HG03175 (cell line): ENCODE results near the gene MARCHF2.
A peak's percentile ranks its signal among the peaks of the same experiment; 100 is the strongest.
"Not testable (repeated sequence)": the region's sequence is repeated elsewhere in the genome, so short reads cannot be mapped to it uniquely, and the experiment has no call there.

Source experiments
- ATAC-seq: cut with Tn5 transposase; IDR thresholded peaks from one replicate; pipeline ENCODE4 v1.9.1; 2021; ENCODE audit warnings: mild to moderate bottlenecking, moderate library complexity; ENCODE audit not compliant: unreplicated experiment

The MARCHF2 gene, protein sequence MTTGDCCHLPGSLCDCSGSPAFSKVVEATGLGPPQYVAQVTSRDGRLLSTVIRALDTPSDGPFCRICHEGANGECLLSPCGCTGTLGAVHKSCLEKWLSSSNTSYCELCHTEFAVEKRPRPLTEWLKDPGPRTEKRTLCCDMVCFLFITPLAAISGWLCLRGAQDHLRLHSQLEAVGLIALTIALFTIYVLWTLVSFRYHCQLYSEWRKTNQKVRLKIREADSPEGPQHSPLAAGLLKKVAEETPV

DNA sequence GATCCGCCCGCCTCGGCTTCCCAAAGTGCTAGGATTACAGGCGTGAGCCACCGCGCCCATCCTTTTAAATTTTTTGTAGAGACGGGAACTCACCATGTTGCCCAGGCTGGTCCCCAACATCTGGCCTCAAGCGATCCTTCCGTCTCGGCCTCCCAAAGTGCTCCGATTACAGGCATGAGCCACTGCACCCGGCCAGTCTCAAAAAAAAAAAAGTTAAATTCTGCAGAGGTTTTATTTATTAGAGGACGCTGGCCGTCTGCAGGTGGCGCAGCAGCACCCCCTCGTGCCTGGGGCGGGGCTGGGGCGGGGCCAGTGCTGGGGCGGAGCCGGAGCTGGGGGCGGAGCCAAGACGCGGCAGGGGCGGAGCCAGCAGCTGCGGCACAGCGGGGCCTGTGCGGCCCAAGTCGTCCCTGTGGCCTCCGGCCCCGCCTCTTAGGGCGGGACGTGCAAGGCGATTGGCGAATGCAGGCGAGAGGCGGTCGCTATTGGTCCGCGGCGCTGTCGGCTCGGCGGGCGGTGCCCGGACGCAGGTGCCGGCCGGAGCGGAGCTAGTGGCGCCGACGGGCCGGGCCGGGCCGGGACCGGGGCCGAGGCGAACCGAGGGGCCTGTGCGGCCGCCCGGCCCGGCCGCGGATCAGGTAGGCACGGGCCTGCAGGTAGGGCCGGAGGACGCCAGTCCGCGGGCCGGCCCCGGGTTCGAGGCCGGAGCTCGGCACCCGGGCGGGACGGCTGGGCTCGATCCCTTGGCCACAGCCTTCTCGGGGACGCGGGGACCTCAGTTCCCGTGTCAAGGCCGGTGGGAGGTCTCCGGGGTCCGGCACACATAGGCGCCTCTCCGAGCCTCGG is at the start of gene MARCHF2:
MARCHF2 (plus strand) TSS at position 523 of the 846 bp plus-strand sequence. CDS start 8,536 bp downstream, outside the sequence.
- peak; percentile 99 for ATAC-seq

DNA sequence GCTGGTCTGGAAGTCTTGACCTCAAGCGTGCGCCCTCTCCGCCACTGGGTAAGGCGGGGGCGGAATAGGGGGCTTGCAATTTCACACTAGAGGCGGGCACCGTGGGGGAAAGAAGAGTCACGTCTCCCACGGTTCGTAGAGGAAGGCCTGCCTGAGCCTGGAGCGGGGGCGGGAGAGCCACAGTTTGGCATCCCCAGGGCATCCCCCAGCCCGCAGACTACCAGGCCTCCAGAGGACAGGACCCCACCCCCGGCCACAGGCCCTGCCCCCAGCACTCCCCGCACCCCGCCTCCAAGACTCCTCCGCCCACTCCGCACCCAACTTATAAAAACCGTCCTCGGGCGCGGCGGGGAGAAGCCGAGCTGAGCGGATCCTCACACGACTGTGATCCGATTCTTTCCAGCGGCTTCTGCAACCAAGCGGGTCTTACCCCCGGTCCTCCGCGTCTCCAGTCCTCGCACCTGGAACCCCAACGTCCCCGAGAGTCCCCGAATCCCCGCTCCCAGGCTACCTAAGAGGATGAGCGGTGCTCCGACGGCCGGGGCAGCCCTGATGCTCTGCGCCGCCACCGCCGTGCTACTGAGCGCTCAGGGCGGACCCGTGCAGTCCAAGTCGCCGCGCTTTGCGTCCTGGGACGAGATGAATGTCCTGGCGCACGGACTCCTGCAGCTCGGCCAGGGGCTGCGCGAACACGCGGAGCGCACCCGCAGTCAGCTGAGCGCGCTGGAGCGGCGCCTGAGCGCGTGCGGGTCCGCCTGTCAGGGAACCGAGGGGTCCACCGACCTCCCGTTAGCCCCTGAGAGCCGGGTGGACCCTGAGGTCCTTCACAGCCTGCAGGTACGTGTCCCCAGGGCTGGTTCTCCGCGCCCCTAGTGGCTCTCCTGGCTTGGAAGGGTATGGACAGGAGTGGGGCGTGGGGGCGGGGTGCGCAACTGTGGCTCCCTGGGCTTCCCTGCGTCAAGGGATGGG is 49.0 kb upstream of the MARCHF2 start, which contains the start of gene ANGPTL4:
ANGPTL4 (plus strand) TSS at position 353 of the 969 bp plus-strand sequence; CDS start at position 520, 167 bp downstream.
- ATAC-seq = no peak

DNA sequence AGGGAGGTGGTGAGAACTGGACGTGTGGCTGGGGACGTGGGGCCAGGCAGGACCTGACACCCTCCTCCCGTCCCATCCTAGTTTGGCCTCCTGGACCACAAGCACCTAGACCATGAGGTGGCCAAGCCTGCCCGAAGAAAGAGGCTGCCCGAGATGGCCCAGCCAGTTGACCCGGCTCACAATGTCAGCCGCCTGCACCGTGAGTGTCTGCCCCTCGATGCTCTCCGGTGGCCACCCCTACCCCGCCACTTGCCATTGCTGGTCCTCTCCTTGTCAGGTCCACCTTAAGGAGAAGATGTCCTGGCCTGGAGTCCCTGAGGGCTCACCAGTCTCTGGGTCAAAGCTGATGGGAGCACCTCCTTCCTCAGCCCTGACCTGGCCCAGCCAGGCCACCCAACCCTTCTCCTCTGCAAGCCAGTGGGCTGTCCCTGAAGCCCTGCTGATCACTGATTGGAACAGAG is 47.0 kb upstream of the MARCHF2 start:
- no peak for ATAC-seq

DNA sequence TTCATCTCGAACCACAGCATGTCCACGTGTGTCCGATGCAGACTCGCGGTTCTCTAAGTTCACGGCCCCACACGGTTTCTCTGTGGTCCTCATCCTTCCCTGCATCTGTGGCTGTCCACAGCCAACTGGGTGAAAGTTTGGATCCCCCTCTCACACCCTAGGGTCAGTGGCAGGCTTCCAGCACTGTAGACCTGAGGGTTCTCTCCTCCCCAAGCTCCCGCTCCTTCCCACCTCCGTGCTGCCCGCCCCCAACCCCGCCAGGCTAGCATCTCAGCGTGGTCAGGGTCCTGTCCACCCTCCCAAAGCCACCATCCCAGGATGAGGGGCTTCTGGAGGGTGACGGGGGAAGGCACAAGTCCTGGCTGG is 46.2 kb upstream of the MARCHF2 start:
- no peak for ATAC-seq

DNA sequence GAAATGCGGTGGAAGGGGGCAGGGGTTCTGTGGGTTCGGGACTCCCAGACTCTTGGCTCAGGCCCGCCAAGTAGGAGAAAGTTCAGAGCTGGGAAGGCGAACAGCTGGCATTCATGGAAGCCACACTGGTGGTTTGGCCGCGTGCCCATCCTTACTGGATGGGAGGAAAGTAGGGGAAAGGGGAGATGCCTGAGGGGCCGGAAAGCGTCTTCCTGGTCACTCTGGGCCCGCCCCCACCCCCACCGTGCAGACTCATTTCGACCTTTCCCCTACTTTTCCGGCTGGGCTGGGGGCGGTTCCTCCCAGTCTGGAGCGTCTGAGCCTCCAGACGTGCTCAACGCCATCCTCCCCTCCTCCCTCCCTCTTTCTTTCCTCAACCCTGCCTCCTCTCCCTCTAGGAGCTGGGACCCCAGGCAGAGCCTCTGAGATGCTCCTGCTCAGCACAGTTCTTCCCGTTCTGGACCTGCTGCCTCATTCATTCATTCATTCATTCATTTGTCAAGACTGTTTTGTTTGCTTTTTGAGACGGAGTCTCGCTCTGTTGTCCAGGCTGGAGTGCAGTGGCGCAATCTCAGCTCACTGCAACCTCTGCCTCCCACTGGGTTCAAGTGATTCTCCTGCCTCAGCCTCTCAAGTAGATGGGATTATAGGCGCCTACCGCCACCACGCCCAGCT is 45.6 kb upstream of the MARCHF2 start:
- ATAC-seq = no peak

DNA sequence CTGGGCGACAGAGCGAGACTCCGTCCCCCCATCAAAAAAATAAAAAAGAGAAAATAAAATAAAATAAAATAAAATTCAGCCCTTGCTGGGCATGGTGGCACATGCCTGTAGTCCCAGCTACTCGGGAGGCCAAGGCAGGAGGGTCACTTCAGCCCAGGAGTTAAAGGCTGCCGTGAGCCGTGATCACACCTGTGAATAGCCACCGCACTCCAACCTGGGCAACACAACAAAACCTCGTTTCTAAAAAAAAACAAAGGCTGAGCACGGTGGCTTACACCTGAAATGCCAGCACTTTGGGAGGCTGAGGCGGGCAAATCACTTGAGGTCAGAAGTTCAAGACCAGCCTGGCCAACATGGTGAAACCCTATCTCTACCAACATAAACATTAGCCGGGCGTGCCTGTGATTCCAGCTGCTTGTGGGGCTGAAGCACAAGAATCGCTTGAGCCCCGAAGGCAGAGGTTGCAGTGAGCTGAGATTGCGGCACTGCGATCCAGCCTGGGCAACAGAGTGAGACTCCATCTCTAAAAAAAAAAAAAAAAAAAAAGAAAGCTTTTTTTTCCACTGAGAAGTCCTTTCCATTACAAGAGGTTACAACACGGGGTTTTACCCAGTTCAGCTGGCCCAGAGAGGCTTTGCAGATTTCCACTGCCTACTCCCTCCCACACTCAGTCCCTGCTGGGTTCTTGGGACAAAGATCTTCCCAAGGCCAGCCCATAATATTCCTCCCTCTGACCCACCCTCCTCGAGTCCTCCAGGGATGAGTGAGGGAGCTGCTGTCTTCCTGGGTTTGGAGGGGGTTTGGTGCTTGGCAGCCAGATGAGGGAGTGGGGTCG is 42.7 kb upstream of the MARCHF2 start:
- no peak for ATAC-seq

DNA sequence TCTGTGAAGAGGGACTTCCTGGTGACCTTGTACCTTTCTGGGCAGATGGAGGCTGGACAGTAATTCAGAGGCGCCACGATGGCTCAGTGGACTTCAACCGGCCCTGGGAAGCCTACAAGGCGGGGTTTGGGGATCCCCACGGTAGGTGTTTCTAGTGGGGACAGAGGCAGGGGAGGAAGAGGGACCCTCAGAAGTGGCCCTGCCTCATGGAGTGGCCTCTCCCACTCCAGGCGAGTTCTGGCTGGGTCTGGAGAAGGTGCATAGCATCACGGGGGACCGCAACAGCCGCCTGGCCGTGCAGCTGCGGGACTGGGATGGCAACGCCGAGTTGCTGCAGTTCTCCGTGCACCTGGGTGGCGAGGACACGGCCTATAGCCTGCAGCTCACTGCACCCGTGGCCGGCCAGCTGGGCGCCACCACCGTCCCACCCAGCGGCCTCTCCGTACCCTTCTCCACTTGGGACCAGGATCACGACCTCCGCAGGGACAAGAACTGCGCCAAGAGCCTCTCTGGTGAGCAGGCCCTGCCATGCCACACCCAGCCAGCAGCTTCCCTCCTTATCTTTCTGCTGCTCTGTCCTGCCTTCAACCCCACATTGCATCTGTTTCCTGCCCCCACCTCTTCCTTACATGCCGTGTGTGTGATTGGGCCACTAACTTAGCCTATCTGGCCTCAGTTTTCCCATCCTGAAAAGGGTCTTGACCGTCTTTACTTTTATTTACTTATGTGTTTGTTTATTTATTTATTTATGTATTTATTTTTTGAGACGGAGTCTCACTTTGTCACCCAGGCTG is 41.9 kb upstream of the MARCHF2 start:
- ATAC-seq = no peak

DNA sequence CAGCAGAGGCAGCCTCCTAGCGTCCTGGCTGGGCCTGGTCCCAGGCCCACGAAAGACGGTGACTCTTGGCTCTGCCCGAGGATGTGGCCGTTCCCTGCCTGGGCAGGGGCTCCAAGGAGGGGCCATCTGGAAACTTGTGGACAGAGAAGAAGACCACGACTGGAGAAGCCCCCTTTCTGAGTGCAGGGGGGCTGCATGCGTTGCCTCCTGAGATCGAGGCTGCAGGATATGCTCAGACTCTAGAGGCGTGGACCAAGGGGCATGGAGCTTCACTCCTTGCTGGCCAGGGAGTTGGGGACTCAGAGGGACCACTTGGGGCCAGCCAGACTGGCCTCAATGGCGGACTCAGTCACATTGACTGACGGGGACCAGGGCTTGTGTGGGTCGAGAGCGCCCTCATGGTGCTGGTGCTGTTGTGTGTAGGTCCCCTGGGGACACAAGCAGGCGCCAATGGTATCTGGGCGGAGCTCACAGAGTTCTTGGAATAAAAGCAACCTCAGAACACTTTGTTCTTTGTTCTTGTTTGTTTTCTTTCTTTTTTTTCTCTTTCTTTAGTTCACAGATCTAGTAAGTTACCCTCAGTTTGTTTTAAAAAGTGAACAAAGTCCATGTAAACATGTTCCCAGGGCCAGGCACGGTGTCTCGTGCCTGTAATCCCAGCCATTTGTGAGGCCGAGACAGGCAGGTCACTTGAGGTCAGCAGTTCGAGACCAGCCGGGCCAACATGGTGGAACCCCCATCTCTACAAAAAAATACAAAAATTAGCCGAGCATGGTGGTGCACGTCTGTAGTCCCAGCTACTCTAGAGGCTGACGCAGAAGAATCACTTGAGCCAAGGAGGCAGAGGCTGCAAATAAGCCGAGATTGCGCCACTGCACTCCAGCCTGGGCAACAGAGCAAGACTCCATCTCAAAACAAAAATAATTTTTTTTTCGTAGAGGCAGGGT is 39.0 kb upstream of the MARCHF2 start:
- no peak for ATAC-seq

DNA sequence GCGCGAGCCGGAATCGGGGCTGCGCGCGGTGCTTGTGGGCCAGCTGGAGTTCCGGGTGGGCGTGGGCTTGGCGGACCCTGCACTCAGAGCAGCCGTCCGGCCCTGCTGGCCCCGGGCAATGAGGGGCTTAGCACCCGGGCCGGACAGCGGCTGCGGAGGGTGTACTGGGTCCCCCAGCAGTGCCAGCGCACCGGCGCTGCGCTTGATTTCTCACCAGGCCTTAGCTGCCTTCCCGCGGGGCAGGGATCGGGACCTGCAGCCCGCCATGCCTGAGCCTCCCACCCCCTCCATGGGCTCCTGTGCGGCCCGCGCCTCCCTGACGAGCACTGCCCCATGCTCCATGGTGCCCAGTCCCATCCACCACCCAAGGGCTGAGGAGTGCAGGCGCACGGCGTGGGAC is 37.3 kb upstream of the MARCHF2 start:
- ATAC-seq = not testable (repeated sequence)

DNA sequence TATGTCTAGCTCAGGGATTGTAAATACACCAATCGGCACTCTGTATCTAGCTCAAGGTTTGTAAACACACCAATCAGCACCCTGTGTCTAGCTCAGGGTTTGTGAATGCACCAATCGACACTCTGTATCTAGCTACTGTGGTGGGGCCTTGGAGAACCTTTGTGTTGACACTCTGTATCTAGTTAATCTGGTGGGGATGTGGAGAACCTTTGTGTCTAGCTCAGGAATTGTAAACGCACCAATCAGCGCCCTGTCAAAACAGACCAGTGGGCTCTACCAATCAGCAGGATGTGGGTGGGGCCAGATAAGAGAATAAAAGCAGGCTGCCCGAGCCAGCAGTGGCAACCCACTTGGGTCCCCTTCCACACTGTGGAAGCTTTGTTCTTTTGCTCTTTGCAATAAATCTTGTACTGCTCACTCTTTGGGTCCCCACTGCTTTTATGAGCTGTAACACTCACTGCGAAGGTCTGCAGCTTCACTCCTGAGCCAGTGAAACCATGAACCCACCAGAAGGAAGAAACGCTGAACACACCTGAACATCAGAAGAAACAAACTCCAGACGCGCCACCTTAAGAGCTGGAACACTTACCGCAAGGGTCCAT is 36.6 kb upstream of the MARCHF2 start:
- ATAC-seq = not testable (repeated sequence)

DNA sequence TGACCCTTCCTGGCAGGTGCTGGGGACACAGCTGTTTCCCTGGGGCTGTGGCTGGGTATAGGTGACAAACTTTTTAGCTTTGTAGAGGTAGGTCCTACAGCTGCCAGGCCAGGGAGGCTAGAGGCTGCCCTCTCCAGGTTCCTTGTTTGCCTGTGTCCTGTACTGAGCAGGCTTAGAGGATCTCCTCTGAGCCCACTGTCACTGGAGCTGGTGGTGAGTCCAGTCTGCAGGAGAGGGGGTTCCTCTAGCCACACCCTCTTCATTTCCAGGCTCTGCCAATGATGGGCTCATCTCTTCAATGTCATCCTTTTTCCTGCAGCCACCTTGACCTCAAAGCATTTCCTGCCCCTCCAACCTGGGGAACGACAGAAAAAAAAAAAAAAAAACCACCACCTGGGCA is 35.5 kb upstream of the MARCHF2 start:
- ATAC-seq = no peak

DNA sequence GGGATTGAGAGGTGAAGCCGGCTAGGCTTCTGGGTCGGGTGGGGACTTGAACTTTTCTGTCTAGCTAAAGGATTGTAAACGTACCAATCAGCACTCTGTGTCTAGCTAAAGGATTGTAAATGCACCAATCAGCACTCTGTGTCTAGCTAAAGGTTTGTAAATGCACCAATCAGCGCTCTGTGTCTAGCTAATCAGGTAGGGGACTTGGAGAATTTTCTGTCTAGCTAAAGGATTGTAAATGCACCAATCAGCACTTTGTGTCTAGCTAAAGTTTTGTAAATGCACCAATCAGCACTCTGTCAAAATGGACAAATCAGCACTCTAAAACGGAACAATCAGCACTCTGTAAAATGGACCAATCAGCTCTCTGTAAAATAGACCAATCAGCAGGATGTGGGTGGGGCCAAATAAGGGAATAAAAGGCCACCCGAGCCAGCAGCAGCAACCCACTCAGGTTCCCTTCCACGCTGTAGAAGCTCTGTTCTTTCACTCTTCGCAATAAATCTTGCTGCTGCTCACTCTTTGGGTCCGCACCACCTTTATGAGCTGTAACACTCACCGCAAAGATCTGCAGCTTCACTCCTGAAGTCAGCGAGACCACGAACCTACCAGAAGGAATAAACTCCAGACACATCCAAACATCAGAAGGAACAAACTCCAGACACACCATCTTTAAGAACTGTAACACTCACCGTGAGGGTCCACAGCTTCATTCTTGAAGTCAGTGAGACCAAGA is 33.8 kb upstream of the MARCHF2 start:
- ATAC-seq = not testable (repeated sequence)

DNA sequence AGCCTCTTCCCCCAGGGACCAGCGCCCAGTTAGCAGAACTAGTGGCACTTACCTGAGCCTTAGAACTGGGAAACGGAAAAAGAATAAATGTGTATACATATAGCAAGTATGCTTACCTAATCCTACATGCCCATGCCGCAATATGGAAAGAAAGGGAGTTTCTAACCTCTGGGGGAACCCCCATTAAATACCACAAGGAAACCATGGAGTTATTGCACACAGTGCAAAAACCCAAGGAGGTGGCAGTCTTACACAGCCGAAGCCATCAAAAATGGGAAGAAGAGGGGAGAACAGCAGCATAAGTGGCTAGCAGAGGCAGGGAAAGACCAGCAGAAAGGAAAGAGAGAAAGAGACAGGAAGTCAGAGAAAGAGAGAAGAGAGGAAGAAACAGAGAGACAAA is 28.5 kb upstream of the MARCHF2 start:
- not testable (repeated sequence) for ATAC-seq

DNA sequence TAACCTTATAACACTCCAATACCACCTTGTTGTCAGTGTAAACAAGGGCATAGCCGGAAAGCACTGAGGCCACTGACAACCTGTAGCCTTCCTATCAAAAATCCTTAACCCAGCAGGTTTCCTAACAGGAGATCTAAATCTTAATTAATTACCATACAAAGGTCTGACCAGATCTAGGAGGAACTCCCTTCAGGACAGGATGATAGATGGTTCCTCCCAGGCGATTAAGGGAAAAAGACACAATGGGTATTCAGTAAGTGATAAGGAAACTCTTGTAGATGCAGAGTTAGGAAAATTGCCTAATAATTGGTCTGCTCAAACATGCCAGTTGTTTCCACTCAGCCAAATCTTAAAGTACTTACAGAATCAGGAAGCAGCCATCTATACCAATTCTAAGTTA is 28.0 kb upstream of the MARCHF2 start:
- not testable (repeated sequence) for ATAC-seq

DNA sequence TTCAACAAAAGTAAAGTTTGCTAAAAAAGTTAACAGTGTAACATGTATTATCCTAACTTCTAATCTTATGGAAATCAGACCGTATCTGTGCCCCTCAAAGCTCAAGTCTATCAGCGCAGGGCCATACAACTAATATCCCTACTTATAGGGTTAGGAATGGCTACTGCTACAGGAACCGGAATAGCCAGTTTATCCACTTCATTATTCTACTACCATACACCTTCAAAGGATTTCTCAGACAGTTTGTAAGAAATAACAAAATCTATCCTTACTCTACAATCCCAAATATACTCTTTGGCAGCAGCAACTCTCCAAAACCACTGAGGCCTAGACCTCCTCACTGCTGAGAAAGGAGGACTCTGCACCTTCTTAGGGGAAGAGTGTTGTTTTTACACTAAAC is 27.5 kb upstream of the MARCHF2 start:
- not testable (repeated sequence) for ATAC-seq

DNA sequence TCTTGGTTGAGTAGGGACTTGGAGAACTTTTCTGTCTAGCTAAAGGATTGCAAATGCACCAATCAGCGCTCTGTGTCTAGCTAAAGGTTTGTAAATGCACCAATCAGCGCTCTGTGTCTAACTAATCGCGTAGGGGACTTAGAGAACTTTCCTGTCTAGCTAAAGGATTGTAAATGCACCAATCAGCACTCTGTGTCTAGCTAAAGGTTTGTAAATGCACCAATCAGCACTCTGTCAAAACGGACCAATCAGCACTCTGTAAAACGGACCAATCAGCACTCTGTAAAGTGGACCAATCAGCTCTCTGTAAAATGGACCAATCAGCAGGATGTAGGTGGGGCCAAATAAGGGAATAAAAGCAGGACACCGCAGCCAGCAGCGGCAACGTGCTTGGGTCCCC is 26.7 kb upstream of the MARCHF2 start:
- ATAC-seq = not testable (repeated sequence)
